ENCODE data around the gene ZBTB38. TPM values are rescaled to one million over a fixed set of nuclear protein-coding genes. Genes with fewer than 3 reads are reported as not detected.

The ZBTB38 gene
- total and polyA plus RNA-seq, 2 experiments from 2014 or later, result 8.7 to 11.5 TPM

GRCh38 chr3:141412936-141413354 lies 44.6 kb downstream of the ZBTB38 start (continued):
- TF ChIP-seq ZNF462 (CRISPR knock-in tag; IDR thresholded peaks at IDR 0.05) (no peak), ZNF114 (CRISPR knock-in tag; IDR thresholded peaks at IDR 0.05) (no peak), EZH2 (IDR thresholded peaks at IDR 0.05; ENCODE audit: low read depth, unreplicated experiment) (no peak), ZNF331 (CRISPR knock-in tag; IDR thresholded peaks at IDR 0.05; ENCODE audit: low read depth) (no peak), REST (IDR thresholded peaks at IDR 0.05; ENCODE audit: unreplicated experiment) (no peak), POLR2AphosphoS5 (IDR thresholded peaks at IDR 0.05; ENCODE audit: low read depth) (no peak)

All from GM23338 (cell line).